NCI-H2171 (cell line): Measurements from ENCODE around the gene TGFBR2.
A peak's percentile ranks its signal among the peaks of the same experiment; 100 is the strongest.

ENCODE experiments used
- DNase-seq: peaks from one replicate; lab custom pipeline; 2025; lab: John Stamatoyannopoulos, UW

TGFBR2 gene

GRCh38 chr3:30658328-30659052, 52.1 kb downstream of the TGFBR2 start:
- no peak for DNase-seq

- no peak for DNase-seq
Observed at GRCh38 chr3:30659270-30660130, 53.1 kb downstream of the TGFBR2 start.

- DNase-seq, result no peak
Observed at GRCh38 chr3:30660136-30660535, 53.7 kb downstream of the TGFBR2 start.

- DNase-seq, result no peak
Observed at GRCh38 chr3:30660656-30661055, 54.3 kb downstream of the TGFBR2 start.

- DNase-seq, result no peak
Observed at GRCh38 chr3:30661098-30661873, 54.9 kb downstream of the TGFBR2 start.

- no peak for DNase-seq
Observed at GRCh38 chr3:30662836-30663235, 56.4 kb downstream of the TGFBR2 start.

- no peak for DNase-seq
Observed at GRCh38 chr3:30663533-30664241, 57.3 kb downstream of the TGFBR2 start.

- DNase-seq, result no peak
Observed at GRCh38 chr3:30664459-30664858, 58.1 kb downstream of the TGFBR2 start.

- DNase-seq, result no peak
Observed at GRCh38 chr3:30664884-30665283, 58.5 kb downstream of the TGFBR2 start.

- DNase-seq, result no peak
Observed at GRCh38 chr3:30665539-30665938, 59.1 kb downstream of the TGFBR2 start.

- DNase-seq, result no peak
Observed at GRCh38 chr3:30666572-30667279, 60.3 kb downstream of the TGFBR2 start.

- DNase-seq, result no peak
Observed at GRCh38 chr3:30667280-30667651, 60.9 kb downstream of the TGFBR2 start.

GRCh38 chr3:30668051-30668609, 61.7 kb downstream of the TGFBR2 start:
- no peak for DNase-seq

GRCh38 chr3:30669360-30669934, 63.0 kb downstream of the TGFBR2 start:
- DNase-seq, result peak; percentile 30

- DNase-seq, result no peak
Observed at GRCh38 chr3:30670292-30670691, 63.9 kb downstream of the TGFBR2 start.

GRCh38 chr3:30671527-30672286, 65.3 kb downstream of the TGFBR2 start:
- no peak for DNase-seq

- DNase-seq, result no peak
Observed at GRCh38 chr3:30672287-30672735, 65.9 kb downstream of the TGFBR2 start.

- no peak for DNase-seq
Observed at GRCh38 chr3:30672959-30673358, 66.6 kb downstream of the TGFBR2 start.

GRCh38 chr3:30673425-30674341, 67.3 kb downstream of the TGFBR2 start:
- no peak for DNase-seq
